Myocyte (in vitro differentiated cells): ENCODE data around the gene MYH14. TPM values are rescaled to one million over a fixed set of nuclear protein-coding genes. Genes with fewer than 3 reads are reported as not detected.

Source experiments
- DNase-seq: peaks from one replicate; pipeline ENCODE4 v3.0.0-alpha.2; 2012; ENCODE audit warnings: low read depth
- total RNA-seq: library from RNA; depleted of rRNA; stranded (reverse); fragments of >200 nt; gene quantifications from 2 replicates; pipeline ENCODE4 v1.2.3, GENCODE V29; 2014

MYH14 gene
- total RNA-seq, 1 donor from 2014 or later: not detected

DNA sequence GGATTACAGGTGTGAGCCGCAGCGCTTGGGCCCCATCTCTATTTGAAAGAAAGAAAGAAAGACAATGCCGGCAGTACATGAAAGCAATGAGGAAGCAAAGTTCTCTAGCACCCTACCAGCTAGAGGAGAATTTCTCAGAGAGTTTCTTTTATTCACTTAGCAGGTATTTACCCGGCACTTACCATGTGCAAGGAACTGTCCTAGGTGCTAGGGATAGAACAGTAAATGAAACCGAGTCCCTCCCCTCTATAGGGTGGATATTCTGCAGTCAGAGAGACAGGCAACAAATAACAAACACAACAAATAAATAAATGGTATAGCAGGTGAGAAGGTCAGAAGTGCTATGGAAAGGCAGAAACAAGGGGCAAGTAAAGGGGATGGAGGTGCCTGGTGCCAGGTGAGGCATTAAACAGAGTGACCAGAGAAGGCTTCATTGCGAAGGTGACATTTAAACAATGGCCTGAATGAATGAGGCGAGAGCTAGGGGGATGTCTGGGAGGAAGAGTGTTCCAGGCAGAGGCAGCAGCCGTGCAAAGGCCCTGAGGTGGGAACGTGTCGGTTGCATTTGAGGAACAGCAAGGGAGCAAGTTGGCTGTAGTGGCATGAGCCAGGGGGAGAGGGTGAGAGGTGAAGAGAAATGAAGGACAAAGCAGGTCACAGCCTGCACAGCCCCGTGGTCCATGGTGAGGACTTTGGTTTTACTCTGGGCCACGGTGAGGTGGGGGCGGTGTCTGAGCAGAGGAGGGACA, 10.8 kb upstream of the MYH14 start:
- DNase-seq: no peak

DNA sequence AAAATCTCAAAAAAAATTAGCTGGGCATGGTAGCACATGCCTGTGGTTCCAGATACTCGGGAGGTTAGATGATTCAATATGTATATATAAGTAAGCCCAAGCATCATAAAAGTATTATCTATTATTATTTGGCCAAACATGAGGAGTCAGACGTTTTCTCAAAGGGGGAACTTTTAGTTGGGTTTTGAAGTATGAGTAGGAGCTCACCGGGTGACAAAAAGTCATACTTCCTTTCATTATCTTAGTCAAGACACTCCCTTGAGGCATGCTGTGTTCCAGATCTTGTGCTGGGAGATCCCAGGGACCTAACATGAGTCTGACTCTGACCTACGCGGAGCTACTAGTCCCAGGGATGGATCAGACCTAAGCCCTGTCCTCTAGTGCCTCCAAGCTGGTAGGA, 8.2 kb upstream of the MYH14 start:
- no peak for DNase-seq

DNA sequence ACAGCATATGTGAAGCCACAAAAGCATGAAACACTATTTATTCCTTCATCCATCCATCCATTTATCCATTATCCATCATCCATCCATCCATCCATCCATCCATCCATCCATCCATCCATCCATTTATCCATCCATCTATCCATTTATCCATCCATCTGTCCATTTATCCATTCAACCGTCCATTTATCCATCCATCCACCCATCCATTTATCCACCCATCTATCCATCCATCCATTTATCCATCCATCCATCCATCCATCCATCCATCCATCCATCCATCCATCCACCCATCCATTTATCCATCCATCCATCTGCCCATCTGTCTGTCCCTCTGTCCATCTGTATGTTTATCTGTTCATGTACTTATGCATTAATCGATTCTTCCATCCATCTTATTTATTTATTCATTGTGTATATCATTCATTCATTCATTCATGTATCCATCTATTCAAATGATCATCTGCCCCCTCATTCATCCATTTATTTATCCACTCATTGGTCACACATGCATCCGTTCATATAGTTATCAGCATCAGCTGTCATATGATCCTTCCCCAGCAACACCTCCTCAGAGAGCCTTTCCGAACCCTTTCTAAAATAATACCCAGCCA, 7.0 kb upstream of the MYH14 start:
- no peak for DNase-seq

DNA sequence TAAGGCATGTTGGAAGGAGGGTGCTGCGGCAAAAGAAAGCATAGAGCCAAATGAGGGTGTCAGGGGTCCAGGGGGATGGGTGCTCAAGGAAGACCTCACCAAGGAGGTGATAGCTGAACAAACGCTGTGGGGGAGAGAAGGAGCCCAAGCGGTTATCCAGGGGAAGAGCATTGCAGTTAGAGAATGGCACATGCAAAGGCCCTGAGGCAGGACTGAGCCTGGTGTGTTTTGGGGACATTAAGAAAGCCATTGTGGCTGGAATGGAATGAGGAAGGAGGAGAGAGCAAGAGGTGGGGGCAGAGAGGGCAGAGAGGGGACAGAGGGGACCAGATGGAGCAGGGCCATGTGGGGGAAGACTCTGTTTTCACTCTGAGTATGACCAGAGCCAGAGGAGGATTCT, 6.1 kb upstream of the MYH14 start:
- DNase-seq: no peak

DNA sequence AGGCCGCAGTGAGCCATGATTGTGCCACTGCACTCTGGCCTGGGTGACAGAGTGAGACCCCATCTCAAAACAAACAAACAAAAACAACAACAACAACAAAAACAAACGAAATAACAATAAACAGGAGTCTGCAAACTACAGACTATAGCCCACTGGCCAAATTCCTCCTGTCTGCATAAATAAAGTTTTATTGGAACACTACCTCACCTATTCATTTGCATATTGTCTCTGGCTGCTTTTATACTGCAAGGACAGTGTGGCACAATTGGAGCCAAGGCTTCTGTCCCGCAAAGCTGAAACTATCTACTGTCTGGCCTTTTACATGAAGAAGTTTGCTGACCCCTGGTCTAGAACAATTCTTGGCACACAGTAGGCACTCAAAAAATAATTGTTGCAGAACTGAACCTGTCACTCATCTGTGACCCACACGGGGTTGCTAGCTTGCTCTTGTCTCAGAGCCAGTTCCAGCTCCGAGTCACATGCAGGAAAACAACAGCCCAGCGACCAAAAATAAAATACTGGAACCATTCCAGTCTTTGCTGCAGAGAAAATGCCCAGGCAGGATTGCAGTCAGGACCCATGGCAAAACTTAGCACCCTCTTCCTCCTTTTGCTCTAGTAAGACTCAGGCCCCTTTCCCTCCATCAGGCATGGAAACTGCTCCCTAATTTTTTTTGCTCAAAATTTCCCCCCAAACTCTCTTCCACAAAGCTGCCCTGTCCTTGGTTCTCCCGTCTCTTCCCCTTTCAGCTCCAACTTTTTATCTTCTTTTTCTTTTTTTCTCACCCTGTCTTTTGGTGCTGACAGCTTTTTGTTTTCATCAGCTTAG, 4.8 kb upstream of the MYH14 start:
- DNase-seq: peak; percentile 34

DNA sequence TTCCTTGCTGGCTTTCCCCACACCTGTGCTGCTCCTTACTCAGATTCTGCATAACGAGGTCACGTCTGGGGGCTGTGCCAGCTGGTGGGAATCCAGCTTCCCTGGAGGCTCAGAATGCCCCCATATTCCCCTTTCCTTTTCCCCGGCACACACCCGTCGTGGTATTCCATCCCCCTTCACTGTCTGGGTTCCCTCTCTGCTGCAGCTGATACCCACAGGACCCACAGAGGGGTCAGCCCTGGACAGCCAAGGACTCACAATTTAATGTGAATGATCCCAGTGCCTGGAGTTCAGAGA, 4.2 kb upstream of the MYH14 start:
- DNase-seq: no peak

DNA sequence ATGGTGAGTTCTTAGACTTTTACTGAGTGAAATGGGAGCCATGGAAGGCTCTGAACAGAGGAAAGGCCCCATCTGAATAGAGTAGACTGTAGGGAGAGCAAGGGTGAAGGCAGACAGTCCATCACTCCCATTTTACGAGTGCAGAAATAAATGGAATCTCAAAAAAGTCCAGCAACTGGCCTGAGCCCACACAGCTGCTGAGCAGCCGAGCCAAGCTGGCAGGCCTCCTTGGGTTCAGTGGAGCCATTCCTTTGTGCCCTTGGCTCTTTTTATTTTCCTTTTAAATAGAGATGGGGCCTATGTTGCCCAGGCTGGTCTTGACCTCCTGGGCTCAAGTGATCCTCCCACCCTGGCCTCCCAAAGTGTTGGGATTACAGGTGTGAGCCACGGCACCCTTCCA, 1.0 kb upstream of the MYH14 start:
- no peak for DNase-seq

DNA sequence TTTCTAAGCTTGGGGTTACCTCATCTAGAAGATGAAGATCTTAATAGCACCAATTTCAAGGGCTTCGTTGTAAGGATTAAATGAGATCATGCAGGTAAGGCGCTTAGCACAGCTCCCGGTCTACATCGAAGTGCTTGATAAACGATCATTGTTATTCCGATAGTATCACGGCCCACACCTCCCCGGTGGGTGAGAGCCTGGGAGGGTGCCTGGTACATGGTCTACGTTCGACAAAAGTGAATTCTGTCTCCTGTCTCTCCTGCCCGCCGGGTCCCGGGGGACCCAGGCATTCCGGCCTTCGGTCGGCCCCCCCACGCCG, 501 bp upstream of the MYH14 start:
- no peak for DNase-seq

DNA sequence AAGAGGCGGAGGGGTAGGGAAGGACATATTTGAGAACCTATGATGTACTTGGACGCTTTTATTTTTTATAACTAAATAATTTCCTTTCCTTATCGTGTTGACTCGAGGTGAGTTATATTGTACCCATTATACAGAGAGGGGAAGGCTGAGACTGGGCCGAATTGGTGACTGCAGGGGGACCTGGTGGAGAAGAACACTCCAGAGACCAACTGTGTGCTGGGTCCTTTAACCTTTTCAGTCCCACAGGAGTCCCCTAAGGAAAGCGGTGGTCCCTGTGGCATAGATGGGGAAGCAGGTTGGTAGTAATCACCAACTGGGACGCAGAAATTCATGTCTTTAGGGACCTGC, 633 bp downstream of the MYH14 start:
- no peak for DNase-seq

DNA sequence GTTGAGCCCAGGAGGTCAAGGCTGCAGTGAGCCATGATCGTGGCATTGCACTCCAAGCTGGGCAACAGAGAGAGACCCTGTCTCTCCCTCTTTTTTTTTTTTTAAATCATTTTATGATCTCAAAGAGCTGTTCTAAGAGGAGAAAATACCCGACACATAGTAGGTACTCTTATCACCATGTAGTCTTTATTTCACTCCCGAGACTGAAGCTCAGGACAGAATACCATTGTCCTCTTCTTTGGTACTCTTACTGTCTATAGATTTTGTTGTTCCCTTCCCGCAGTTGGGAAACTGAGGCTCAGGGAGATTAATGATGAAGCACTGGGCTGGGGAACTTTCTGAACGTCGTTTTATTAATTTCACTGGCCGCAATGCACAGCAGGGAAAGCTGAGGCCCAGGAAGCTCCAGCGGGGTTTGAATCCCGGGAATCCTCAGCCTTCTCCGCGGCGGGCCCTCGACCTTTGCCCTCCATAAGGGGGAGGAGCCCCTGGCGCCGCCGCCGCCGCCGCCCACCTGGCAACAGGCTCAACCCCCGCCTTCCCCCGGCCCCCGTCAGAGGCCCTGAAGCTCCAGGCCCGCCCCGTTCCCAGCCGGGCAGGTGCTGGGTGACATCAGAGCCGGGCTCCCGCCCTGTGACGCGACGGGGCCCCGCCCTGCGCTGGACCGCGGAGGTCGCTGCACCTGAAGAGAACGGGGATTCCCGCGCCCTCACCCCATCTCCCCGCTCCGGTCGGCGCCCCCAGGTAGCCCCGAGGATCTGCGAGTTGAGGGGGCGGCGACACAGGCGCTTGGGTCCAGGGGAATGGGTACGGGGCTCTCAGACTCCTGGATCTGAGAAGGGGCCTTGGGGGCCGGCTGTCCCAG, 1.6 kb downstream of the MYH14 start:
- DNase-seq: no peak

DNA sequence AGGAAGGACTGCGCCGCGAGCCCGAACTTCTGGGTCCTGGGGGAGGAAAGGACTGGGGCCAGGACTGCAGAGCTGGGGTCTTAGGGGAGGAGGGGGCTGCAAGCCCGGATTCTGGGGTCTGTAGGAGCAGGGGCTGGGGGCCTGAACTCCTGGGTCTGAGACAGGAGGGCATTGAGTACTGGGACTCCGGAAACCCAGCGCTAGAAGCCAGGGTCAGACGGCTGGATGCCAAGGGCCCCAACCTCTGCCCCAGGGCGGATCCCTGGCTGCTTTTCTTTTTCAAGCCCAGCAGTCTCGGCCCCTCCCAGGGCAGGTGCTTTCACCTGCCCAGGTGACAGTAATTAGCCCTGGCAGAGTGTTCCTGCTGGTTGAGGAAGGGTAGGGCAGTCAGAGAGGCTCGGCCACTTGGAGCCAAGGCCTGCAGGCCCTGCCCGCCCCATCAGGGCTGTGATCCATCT, 2.3 kb downstream of the MYH14 start:
- no peak for DNase-seq

DNA sequence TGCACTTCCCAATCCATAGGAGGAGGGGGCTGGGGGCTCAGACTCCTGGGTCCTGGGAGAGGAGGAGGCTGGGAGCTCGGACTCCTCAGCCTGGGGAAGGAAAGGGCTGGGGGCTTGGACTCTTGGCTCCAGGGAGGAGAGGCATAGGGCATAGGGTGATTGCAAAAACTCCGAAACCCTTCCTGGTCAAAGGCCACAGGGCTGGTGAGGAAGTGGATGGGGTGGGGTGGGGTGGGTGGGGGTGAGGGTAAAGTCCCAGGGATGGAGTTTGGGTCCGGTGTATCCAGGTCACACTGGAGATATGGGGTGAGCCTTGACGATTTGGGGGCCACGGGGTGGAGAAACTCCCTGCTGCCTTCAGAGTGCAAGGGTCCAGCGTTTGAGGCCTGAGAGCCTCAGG, 2.8 kb downstream of the MYH14 start:
- DNase-seq: no peak

DNA sequence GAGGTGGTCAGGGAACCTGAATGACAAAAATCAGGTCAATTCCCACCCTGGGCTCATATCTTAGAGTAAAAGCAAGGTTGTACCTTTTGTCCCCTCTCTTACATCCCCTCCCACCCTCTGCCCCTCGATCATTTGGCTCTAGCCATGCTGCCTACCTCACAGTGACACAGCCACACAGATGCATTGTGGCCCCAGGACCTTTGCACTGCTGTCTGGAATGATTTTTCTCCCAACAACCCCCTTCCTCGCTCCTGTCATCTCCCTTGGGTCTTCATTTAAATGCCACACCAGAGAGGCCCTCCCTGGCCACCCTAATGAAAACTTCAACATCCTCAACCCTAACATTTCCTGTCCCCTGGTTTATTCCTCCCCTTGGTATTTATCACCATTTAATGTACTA, 4.3 kb downstream of the MYH14 start:
- no peak for DNase-seq

DNA sequence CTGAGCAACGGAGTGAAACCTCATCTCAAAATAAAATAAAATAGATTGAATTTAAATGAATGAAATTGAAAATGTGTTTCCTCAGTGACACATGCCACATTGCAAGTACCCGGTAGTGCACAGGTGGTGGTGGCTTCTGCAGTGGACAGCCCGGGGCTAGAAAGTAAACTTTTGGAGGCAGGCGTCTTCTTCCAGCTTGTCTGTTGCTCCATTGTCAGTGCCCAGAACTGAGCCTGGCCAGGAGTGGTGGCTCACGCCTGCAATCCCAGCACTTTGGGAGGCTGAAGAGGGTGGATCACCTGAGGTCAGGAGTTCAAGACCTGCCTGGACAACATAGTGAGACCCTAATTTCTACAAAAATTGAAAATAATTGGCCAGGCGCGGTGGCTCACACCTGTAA, 5.7 kb downstream of the MYH14 start:
- DNase-seq: no peak

DNA sequence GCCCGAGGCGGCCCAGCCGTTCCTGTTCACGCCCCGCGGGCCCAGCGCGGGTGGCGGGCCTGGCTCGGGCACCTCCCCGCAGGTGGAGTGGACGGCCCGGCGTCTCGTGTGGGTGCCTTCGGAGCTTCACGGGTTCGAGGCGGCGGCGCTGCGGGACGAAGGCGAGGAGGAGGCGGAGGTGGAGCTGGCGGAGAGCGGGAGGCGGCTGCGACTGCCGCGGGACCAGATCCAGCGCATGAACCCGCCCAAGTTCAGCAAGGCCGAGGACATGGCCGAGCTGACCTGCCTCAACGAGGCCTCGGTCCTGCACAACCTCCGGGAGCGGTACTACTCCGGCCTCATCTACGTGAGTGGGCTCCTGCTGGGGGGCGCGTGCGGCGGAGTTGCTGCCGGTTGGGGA, 7.0 kb downstream of the MYH14 start:
- no peak for DNase-seq

DNA sequence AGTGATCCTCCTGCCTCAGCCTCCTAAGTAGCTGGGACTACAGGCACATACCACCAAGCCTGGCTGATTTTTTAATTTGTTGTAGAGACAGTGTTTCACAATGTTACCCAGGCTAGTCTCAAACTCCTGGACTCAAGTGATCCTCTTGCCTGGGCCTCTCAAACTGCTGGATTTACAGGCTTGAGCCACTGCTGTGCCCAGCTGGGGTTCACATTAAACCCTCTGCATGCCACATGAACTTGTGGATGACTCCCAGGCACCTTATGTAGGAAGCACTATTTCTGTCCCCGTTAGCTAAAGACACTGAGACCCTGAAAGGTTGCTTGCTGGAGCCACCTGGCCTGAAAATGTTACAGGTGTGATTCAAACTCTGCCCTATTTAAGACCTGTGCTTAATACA, 10.5 kb downstream of the MYH14 start:
- DNase-seq: no peak

DNA sequence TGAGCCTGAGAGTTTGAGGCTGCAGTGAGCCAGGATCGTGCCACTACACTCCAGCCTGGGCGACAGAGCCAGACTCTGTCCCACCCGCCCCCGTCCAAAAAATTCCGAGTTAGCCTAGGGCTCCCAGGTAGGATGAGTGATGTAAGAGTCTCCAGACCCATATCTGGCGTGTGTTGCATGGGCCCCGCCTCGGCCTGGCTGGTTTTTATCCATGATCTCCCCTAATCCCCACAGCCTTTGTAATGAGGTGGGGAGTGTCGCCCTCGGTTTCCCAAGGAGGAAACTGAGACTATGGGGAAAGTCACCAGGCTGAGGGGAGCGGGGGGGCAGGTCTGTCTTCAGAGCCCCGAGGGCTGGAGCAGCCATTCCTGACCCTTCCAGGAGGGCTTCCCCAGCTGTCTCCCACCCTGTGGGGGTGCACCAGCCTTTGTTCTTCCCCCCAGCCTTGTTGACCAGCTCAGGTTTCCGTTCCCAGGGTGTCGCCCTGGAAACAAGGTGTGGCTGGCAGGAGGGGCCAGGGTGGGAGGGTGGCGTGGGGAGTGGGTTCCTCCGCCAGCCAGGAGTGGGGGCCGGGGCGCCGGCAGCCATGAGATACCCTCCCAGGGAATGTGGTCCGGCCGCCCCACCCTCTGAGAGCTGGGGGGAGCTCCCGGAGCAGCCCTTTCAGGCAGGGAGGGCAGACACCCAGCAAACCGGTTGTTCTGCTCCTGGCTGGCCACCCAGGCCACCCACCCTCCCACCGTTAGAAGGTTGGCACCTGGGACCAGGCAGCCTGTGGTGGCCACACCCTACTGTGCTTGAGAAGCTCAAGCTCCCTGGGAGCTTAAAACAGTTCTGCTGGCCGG, 11.5 kb downstream of the MYH14 start:
- no peak for DNase-seq

DNA sequence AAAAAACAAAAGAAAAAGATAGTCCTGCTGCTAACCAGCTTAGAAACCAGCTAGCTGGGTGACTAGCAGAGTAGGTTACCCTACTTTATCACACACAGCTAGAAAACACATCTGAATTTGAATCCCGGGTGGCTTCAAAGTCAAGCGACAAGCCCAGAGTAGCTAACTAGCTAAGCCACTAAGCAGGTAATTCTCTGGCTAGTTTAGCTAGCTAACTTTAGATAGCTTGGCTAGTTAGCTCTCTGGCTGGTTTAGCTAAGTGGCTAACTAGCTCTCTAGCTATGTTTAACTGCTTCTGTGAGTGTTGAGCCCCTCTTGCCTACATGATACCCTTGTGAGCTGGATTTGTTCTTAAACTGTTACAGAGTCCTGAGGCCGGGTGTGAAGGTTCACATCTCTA, 12.4 kb downstream of the MYH14 start:
- no peak for DNase-seq

DNA sequence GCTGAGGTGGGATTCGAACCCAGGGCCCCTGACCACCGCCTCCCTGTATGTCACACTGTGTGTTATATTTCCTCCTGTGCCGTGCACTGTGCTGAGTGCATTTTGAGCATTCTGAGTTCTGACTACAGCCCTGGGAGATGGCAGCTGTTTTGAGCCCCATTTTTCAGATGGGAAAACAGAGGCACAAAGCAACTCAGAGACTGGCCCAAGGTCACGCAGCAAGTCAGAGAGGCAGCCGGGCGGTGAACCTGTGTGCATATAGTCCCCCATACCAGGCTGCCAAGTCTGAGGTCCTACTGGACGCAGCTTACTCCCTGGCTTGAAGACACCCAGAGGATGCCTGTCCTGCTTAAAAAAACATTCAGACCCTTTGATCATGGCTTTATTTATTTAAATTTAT, 17.7 kb downstream of the MYH14 start:
- no peak for DNase-seq

DNA sequence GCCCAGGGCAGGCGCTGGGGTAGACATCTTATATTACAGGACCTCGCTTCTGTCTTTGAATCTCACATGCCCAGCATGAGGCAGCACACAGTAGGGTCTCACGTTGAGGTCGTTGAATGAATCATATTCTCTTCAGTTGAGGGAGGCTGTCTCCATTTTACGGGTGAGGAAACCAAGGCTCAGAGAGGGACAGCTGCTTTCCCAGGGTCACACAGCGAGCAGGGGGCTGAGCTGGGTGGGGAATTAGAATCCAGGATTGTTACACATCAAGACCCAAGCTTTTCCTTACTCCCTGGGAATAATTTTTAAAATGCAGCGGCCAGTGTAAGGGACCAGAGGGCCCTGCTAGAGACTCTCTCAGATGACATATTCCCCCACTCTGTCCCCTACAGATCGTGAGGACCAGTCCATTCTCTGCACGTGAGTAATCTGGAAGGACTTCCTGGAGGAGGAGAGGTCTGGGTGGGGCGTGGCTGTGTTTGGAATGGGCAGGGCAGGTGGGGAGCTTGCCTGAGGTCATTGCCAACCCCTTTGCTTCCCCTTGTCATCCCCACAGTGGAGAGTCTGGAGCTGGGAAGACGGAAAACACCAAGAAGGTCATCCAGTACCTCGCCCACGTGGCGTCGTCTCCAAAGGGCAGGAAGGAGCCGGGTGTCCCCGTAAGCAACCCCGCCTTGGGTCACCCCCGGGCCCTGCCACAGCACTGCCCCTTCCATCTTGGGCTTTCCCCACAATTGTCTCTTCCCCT, 19.4 kb downstream of the MYH14 start:
- no peak for DNase-seq

DNA sequence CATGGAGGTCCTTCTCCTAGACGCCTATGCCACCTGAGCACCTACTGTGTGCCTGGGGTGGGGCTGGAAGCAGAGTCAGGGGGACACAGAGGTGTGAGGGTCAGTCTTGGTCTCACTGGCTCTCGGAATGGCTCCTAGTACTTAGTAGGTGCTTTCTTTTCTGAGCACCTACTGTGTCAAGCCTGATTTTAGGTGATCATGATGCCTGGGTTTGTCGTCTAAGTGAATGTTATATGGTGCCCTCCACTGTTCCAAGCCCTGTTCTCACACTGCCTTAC, 20.0 kb downstream of the MYH14 start:
- no peak for DNase-seq
